ENCODE results near the gene ELAC1. TPM values are rescaled to one million over a fixed set of nuclear protein-coding genes. Genes with fewer than 3 reads are reported as not detected.
"Not testable (repeated sequence)": the region's sequence is repeated elsewhere in the genome, so short reads cannot be mapped to it uniquely, and the experiment has no call there.

The ELAC1 gene
- total RNA-seq, 1 donor from 2014 or later = 7.6 TPM

DNA sequence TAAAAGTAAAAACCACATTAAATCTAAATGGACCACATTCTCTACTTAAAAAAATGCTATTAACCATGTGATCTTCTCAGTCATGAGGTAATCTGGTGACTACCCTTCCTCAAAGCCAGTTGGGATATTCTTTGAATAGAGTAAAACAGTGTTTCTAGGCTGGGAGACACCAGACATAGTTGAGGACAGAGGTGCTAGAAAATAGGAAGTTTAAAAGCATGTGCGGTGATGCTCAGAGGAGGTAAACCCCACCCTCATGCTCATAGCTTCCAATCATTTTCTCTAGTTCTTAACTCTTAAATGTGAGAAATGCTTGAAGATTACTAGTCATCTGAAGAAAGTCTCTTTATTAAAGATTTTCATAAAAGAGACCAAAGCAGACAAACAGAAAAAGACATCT, 30.7 kb upstream of the ELAC1 start:
- H3K4me1 ChIP-seq (ENCODE audit: insufficient read depth, low read length) = no peaks in the 10 kb centered on the region
- Mint-ChIP-seq H3K9me3 (ENCODE audit: unreplicated experiment) (no peaks in the 10 kb centered on the region), H3K27me3 (ENCODE audit: low read depth, unreplicated experiment) (no peaks in the 10 kb centered on the region), H3K27ac (ENCODE audit: unreplicated experiment) (no peak overlapping the region), H3K36me3 (ENCODE audit: low read depth, unreplicated experiment) (no peaks in the 10 kb centered on the region), H3K4me3 (ENCODE audit: unreplicated experiment) (no peak overlapping the region), H3K4me1 (ENCODE audit: low read depth, unreplicated experiment) (no peaks in the 10 kb centered on the region)
- no peak overlapping the region for H3K4me2 ChIP-seq (ENCODE audit: low read length)
- H3K9me3 ChIP-seq (ENCODE audit: insufficient read depth, low read depth, low read length) = no peaks in the 10 kb centered on the region
- FAIRE-seq (no peak), DNase-seq (ENCODE audit: low read depth) (no peak)
- TF ChIP-seq, protein P1, sequence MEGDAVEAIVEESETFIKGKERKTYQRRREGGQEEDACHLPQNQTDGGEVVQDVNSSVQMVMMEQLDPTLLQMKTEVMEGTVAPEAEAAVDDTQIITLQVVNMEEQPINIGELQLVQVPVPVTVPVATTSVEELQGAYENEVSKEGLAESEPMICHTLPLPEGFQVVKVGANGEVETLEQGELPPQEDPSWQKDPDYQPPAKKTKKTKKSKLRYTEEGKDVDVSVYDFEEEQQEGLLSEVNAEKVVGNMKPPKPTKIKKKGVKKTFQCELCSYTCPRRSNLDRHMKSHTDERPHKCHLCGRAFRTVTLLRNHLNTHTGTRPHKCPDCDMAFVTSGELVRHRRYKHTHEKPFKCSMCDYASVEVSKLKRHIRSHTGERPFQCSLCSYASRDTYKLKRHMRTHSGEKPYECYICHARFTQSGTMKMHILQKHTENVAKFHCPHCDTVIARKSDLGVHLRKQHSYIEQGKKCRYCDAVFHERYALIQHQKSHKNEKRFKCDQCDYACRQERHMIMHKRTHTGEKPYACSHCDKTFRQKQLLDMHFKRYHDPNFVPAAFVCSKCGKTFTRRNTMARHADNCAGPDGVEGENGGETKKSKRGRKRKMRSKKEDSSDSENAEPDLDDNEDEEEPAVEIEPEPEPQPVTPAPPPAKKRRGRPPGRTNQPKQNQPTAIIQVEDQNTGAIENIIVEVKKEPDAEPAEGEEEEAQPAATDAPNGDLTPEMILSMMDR (IDR thresholded peaks at IDR 0.05; ENCODE audit: insufficient read depth, low read depth, low read length) = no peak
- no peak for TF ChIP-seq EZH2 (IDR thresholded peaks at IDR 0.05; ENCODE audit: insufficient read depth, low read length)
- H2AFZ ChIP-seq (ENCODE audit: low read depth, low read length) = no peak overlapping the region
- H3K27me3 ChIP-seq (ENCODE audit: insufficient read depth, low read length) = no peaks in the 10 kb centered on the region
- no peaks in the 10 kb centered on the region for H4K20me1 ChIP-seq (ENCODE audit: insufficient read depth, low read length)
- no peak overlapping the region for H3K9ac ChIP-seq (ENCODE audit: low read length)
- no peak overlapping the region for H3K27ac ChIP-seq (ENCODE audit: low read depth, low read length)
- no peaks in the 10 kb centered on the region for H3K79me2 ChIP-seq (ENCODE audit: insufficient read depth, low read length)
- H3K36me3 ChIP-seq (ENCODE audit: insufficient read depth, low read length) = peaks cover 3% of the 10 kb centered on the region
- H3K4me3 ChIP-seq (ENCODE audit: insufficient read depth, low read depth, low read length) = no peak overlapping the region

- Histone ChIP-seq H3K9me3 (ENCODE audit: insufficient read depth, low read depth, low read length) (no peaks in the 10 kb centered on the region), H4K20me1 (ENCODE audit: insufficient read depth, low read length) (no peaks in the 10 kb centered on the region), H3K79me2 (ENCODE audit: insufficient read depth, low read length) (no peaks in the 10 kb centered on the region), H3K27ac (ENCODE audit: low read depth, low read length) (no peak overlapping the region), H2AFZ (ENCODE audit: low read depth, low read length) (no peak overlapping the region), H3K4me3 (ENCODE audit: insufficient read depth, low read depth, low read length) (no peak overlapping the region), H3K4me1 (ENCODE audit: insufficient read depth, low read length) (no peaks in the 10 kb centered on the region), H3K27me3 (ENCODE audit: insufficient read depth, low read length) (no peaks in the 10 kb centered on the region), H3K36me3 (ENCODE audit: insufficient read depth, low read length) (peaks cover 3% of the 10 kb centered on the region), H3K4me2 (ENCODE audit: low read length) (no peak overlapping the region), H3K9ac (ENCODE audit: low read length) (no peak overlapping the region)
- Mint-ChIP-seq H3K9me3 (ENCODE audit: unreplicated experiment) (no peaks in the 10 kb centered on the region), H3K4me3 (ENCODE audit: unreplicated experiment) (no peak overlapping the region), H3K36me3 (ENCODE audit: low read depth, unreplicated experiment) (peaks cover 3% of the 10 kb centered on the region), H3K27me3 (ENCODE audit: low read depth, unreplicated experiment) (no peaks in the 10 kb centered on the region), H3K4me1 (ENCODE audit: low read depth, unreplicated experiment) (peaks cover 4% of the 10 kb centered on the region), H3K27ac (ENCODE audit: unreplicated experiment) (no peak overlapping the region)
- DNase-seq (ENCODE audit: low read depth) (no peak), FAIRE-seq (no peak)
- TF ChIP-seq, protein P1 (IDR thresholded peaks at IDR 0.05; ENCODE audit: insufficient read depth, low read depth, low read length) = no peak
- TF ChIP-seq EZH2 (IDR thresholded peaks at IDR 0.05; ENCODE audit: insufficient read depth, low read length) = no peak
Measured at GRCh38 chr18:50938912-50939311, 28.9 kb upstream of the ELAC1 start.

- Histone ChIP-seq H4K20me1 (ENCODE audit: insufficient read depth, low read length) (no peaks in the 10 kb centered on the region), H3K4me2 (ENCODE audit: low read length) (no peak overlapping the region), H3K79me2 (ENCODE audit: insufficient read depth, low read length) (no peaks in the 10 kb centered on the region), H3K4me1 (ENCODE audit: insufficient read depth, low read length) (peaks cover 2% of the 10 kb centered on the region), H3K27me3 (ENCODE audit: insufficient read depth, low read length) (no peaks in the 10 kb centered on the region), H3K9ac (ENCODE audit: low read length) (no peak overlapping the region), H3K36me3 (ENCODE audit: insufficient read depth, low read length) (no peaks in the 10 kb centered on the region), H3K27ac (ENCODE audit: low read depth, low read length) (no peak overlapping the region), H3K4me3 (ENCODE audit: insufficient read depth, low read depth, low read length) (no peak overlapping the region), H3K9me3 (ENCODE audit: insufficient read depth, low read depth, low read length) (no peaks in the 10 kb centered on the region), H2AFZ (ENCODE audit: low read depth, low read length) (no peak overlapping the region)
- FAIRE-seq (peak; percentile 20), DNase-seq (ENCODE audit: low read depth) (no peak)
- TF ChIP-seq, protein P1 (IDR thresholded peaks at IDR 0.05; ENCODE audit: insufficient read depth, low read depth, low read length) = no peak
- TF ChIP-seq EZH2 (IDR thresholded peaks at IDR 0.05; ENCODE audit: insufficient read depth, low read length) = no peak
- no peaks in the 10 kb centered on the region for H3K27me3 Mint-ChIP-seq (ENCODE audit: low read depth, unreplicated experiment)
- H3K9me3 Mint-ChIP-seq (ENCODE audit: unreplicated experiment) = no peaks in the 10 kb centered on the region
- H3K36me3 Mint-ChIP-seq (ENCODE audit: low read depth, unreplicated experiment) = peaks cover 4% of the 10 kb centered on the region
- H3K4me1 Mint-ChIP-seq (ENCODE audit: low read depth, unreplicated experiment) = peaks cover 11% of the 10 kb centered on the region
- no peak overlapping the region for H3K27ac Mint-ChIP-seq (ENCODE audit: unreplicated experiment)
- no peak overlapping the region for H3K4me3 Mint-ChIP-seq (ENCODE audit: unreplicated experiment)
Measured at GRCh38 chr18:50944245-50944932, 23.5 kb upstream of the ELAC1 start.

- H3K4me2 ChIP-seq (ENCODE audit: low read length); H3K79me2 ChIP-seq (ENCODE audit: insufficient read depth, low read length); H4K20me1 ChIP-seq (ENCODE audit: insufficient read depth, low read length); H3K27ac ChIP-seq (ENCODE audit: low read depth, low read length); H3K27ac Mint-ChIP-seq (ENCODE audit: unreplicated experiment); DNase-seq (ENCODE audit: low read depth); H3K9me3 ChIP-seq (ENCODE audit: insufficient read depth, low read depth, low read length); H3K27me3 Mint-ChIP-seq (ENCODE audit: low read depth, unreplicated experiment); H3K4me3 ChIP-seq (ENCODE audit: insufficient read depth, low read depth, low read length); H3K27me3 ChIP-seq (ENCODE audit: insufficient read depth, low read length); H3K4me3 Mint-ChIP-seq (ENCODE audit: unreplicated experiment); H2AFZ ChIP-seq (ENCODE audit: low read depth, low read length); H3K36me3 ChIP-seq (ENCODE audit: insufficient read depth, low read length); H3K9me3 Mint-ChIP-seq (ENCODE audit: unreplicated experiment); H3K9ac ChIP-seq (ENCODE audit: low read length); H3K4me1 ChIP-seq (ENCODE audit: insufficient read depth, low read length); FAIRE-seq; H3K36me3 Mint-ChIP-seq (ENCODE audit: low read depth, unreplicated experiment): not testable (repeated sequence)
- peaks cover 11% of the 10 kb centered on the region for H3K4me1 Mint-ChIP-seq (ENCODE audit: low read depth, unreplicated experiment)
Measured at GRCh38 chr18:50945918-50946317, 21.9 kb upstream of the ELAC1 start.

Data from astrocyte (in vitro differentiated cells and primary cell).